ENCODE data around the gene KRTAP1-5. TPM values are rescaled to one million over a fixed set of nuclear protein-coding genes. Genes with fewer than 3 reads are reported as not detected.
"Not testable (repeated sequence)": the region's sequence is repeated elsewhere in the genome, so short reads cannot be mapped to it uniquely, and the experiment has no call there.

KRTAP1-5 gene
- total RNA-seq, 1 experiment from 2014 or later: not detected

DNA sequence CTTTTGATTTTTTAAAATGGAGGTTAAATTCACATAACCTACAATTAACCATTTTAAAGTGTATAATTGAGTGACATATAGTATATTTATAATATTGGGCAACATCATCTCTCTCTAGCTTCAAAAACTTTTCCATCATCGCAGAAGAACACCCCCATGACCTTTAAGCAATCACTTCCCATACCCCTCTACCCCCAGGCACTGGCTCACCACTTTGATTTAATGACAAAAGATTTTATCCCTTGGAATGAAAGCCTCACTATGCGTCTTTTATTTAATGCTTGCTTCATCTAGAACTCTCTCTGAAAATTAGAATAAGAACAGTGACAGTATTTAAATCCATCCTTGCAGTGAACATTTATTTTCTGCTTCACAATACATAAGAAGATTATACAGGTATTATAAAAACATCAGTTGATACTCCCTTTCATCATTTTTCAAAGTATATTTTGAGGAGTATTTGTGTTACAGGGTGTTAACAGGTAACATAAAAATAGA, 10.9 kb upstream of the KRTAP1-5 start:
- no TSS peak for BruUV-seq (replicated peaks)
- Histone ChIP-seq H4K20me1 (ENCODE audit: insufficient read depth) (no peaks in the 10 kb centered on the region), H3F3A (ENCODE audit: insufficient read depth, low read depth) (no peaks in the 10 kb centered on the region), H2AFZ (no peak overlapping the region), H3K27ac (no peak overlapping the region), H3K4me3 (no peak overlapping the region), H3K79me2 (ENCODE audit: low read depth) (no peaks in the 10 kb centered on the region), H3K4me2 (no peak overlapping the region), H3K9me3 (ENCODE audit: insufficient read depth, low read depth) (peaks cover 7% of the 10 kb centered on the region), H3K4me1 (replicated peaks; ENCODE audit: insufficient read depth) (peaks cover 6% of the 10 kb centered on the region; the same call in 1 of the 2 replicates), H3K36me3 (ENCODE audit: low read depth) (no peaks in the 10 kb centered on the region; the same call in 1 of the 2 replicates), H3K27me3 (ENCODE audit: insufficient read depth, low read depth) (no peaks in the 10 kb centered on the region), H3K9me2 (ENCODE audit: insufficient read depth) (no peaks in the 10 kb centered on the region)
- ChIA-PET POLR2A (ENCODE audit: unreplicated experiment) (no interaction called here), CTCF (no interaction called here)
- intact Hi-C loops (cut with micrococcal nuclease; ENCODE audit: unreplicated experiment): no loop called here
- no peak for DNase-seq
- TF ChIP-seq, protein P1, sequence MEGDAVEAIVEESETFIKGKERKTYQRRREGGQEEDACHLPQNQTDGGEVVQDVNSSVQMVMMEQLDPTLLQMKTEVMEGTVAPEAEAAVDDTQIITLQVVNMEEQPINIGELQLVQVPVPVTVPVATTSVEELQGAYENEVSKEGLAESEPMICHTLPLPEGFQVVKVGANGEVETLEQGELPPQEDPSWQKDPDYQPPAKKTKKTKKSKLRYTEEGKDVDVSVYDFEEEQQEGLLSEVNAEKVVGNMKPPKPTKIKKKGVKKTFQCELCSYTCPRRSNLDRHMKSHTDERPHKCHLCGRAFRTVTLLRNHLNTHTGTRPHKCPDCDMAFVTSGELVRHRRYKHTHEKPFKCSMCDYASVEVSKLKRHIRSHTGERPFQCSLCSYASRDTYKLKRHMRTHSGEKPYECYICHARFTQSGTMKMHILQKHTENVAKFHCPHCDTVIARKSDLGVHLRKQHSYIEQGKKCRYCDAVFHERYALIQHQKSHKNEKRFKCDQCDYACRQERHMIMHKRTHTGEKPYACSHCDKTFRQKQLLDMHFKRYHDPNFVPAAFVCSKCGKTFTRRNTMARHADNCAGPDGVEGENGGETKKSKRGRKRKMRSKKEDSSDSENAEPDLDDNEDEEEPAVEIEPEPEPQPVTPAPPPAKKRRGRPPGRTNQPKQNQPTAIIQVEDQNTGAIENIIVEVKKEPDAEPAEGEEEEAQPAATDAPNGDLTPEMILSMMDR (conservative IDR thresholded peaks at IDR 0.05): no peak
- TF ChIP-seq EZH2 (IDR thresholded peaks at IDR 0.05; ENCODE audit: low read depth): no peak

DNA sequence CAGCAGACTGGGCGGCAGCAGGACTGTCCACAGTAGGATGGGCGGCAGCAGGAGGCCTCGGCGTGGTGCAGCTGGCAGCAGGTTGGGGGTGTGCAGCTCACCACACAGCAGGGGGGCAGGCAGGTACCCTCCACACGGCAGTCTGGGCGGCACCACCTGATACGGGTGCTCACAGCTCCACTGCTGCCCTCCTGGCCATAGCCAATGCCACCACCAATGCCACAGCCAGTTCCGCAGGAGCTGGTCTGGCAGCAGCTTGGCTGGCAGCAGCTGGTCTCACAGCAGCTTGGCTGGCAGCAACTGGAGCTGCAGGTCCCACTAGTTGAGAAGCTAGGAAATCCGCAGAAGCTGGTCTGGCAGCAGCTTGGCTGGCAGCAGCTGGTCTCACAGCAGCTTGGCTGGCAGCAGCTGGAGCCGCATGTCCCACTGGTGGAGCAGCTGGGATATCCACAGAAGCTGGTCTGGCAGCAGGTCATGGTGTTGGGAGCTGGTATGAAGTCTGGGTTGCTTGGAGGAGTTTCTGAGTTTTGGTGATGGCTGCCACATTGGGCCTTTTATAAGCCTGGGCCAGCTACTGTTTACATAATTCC, 7.4 kb upstream of the KRTAP1-5 start, which contains the start of gene KRTAP1-3:
TSS of gene KRTAP1-3 (minus strand) at position 529 of the 590 bp plus-strand sequence. CDS start at position 476, 53 bp downstream.
- H3K36me3 ChIP-seq (ENCODE audit: low read depth); H3K9me3 ChIP-seq (ENCODE audit: insufficient read depth, low read depth); H3K79me2 ChIP-seq (ENCODE audit: low read depth); H3K9me2 ChIP-seq (ENCODE audit: insufficient read depth); H3K27ac ChIP-seq; H3K4me2 ChIP-seq; POLR2A ChIA-PET (ENCODE audit: unreplicated experiment); H3F3A ChIP-seq (ENCODE audit: insufficient read depth, low read depth); intact Hi-C loops (cut with micrococcal nuclease; ENCODE audit: unreplicated experiment); BruUV-seq (replicated peaks); H3K4me1 ChIP-seq (replicated peaks; ENCODE audit: insufficient read depth); CTCF ChIA-PET; H3K4me3 ChIP-seq; H3K27me3 ChIP-seq (ENCODE audit: insufficient read depth, low read depth); H4K20me1 ChIP-seq (ENCODE audit: insufficient read depth); DNase-seq: not testable (repeated sequence)
- H2AFZ ChIP-seq: peak within 1 kb of the TSS; percentile 49; the same call in 1 of the 2 replicates

DNA sequence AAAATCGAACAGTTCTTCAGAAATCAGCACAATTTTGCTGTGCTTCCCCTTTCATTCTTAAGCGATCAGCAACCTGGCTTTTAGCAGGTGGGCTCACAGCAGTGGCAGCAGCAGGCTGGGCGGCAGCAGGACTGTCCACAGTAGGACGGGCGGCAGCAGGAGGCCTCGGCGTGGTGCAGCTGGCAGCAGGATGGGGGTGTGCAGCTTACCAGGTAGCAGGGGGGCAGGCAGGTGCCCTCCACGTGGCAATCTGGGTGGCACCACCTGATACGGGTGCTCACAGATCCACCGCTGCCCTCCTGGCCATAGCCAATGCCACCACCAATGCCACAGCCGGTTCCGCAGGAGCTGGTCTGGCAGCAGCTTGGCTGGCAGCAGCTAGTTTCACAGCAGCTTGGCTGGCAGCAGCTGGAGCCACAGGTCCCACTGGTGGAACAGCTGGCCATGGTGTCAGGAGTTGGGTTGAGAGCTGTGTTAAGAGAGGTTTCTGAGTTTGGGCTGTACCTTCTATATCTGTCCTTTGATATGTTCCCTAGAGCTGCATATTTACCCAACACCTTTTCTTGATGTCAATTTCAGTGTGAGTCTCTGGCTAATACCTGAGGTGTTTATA, 2.7 kb upstream of the KRTAP1-5 start, which contains the start of gene KRTAP1-4:
TSS of gene KRTAP1-4 (minus strand) at position 563 of the 613 bp plus-strand sequence. CDS start at position 446, 117 bp downstream.
- no peak within 1 kb of the TSS for H3K27ac ChIP-seq
- CTCF ChIA-PET: no interaction called here
- H3F3A ChIP-seq (ENCODE audit: insufficient read depth, low read depth): peaks cover 9% of the 10 kb centered on the region; the same call in 1 of the 2 replicates
- H3K27me3 ChIP-seq (ENCODE audit: insufficient read depth, low read depth): no peaks in the 10 kb centered on the region
- no peak within 1 kb of the TSS for H3K4me2 ChIP-seq
- no TSS peak for BruUV-seq (replicated peaks)
- H3K4me3 ChIP-seq: no peak within 1 kb of the TSS
- no peak within 1 kb of the TSS for H2AFZ ChIP-seq
- no peaks in the 10 kb centered on the region for H4K20me1 ChIP-seq (ENCODE audit: insufficient read depth)
- H3K4me1 ChIP-seq (replicated peaks; ENCODE audit: insufficient read depth): peaks cover 15% of the 10 kb centered on the region
- no peak for TF ChIP-seq EZH2 (IDR thresholded peaks at IDR 0.05; ENCODE audit: low read depth)
- TF ChIP-seq, protein P1 (conservative IDR thresholded peaks at IDR 0.05): no peak
- POLR2A ChIA-PET (ENCODE audit: unreplicated experiment): no interaction called here
- no peak for DNase-seq
- H3K9me2 ChIP-seq (ENCODE audit: insufficient read depth): no peaks in the 10 kb centered on the region
- intact Hi-C loops (cut with micrococcal nuclease; ENCODE audit: unreplicated experiment): no loop called here
- no peaks in the 10 kb centered on the region for H3K36me3 ChIP-seq (ENCODE audit: low read depth)
- no peaks in the 10 kb centered on the region for H3K79me2 ChIP-seq (ENCODE audit: low read depth)
- H3K9me3 ChIP-seq (ENCODE audit: insufficient read depth, low read depth): no peaks in the 10 kb centered on the region

Data from PC-9 (cell line).